ENCODE results near the gene TEX26.

TEX26 gene

DNA sequence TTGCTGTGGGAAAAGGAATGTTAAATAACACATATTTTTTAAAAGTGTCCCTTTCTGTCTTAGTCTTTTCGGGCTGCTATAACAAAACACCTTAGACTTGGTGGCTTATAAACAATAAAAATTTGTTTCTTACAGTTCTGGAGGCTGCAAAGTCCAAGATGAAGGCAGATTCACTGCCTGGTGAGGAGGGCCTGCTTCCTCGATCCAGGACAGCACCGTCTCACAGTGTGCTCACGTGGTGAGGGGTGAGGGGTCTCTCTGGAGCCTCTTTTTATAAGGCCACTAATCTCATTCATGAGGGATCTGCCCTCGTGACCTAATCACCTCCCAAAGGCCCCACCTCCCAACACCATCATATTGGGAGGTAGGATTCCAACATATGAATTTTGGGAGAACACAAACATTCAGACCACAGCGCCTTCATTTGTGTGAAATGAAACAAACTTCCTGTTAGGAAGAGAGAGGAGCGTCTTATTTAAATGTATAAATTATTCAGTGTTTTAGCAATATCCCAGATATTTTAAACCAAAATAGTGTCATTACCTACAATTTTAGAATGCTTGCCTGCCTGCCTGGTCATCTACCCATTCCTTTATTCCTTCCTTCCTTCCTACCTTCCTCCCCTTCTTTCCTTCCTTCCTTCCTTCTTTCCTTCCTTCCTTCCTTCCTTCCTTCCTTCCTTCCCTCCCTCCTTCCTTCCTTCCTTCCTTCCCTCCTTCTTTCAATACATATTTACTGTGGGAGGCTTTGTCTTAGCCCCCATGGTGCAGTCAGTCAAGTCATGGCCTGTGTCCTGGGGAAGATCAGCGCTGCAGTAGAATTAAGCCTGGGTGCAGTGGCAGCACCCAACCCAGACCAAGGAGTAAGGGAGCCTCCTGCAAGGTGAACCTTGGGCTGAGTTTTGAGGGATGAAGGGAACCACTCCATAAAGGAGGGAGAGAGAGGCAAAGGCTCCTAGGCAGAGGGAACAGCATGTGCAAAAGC, 84.2 kb downstream of the TEX26 start:
- TF ChIP-seq YY1 (IDR thresholded peaks at IDR 0.05; ENCODE audit: low read depth) (no peak), ZBTB7A (IDR thresholded peaks at IDR 0.05; ENCODE audit: low read depth) (no peak)

DNA sequence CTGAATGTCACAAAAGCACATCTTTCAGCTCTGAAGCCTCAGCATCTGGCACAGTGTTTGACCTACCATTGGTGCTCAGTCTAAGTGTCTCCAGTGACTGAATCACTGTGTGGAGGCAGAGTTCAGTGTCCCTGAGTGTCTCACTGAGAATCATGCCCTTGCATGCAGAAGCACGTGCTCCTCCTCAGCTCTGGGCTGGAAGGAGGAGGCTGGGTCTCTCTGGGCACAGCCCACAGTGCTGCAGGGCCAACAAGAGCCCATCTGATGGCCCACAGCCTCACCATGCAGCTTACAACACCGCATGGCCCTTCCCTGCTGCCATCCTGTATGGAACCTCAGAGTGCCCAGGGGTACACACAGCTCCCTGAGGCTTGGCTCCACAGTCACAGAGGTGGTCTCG, 86.1 kb downstream of the TEX26 start:
- TF ChIP-seq, protein P1, sequence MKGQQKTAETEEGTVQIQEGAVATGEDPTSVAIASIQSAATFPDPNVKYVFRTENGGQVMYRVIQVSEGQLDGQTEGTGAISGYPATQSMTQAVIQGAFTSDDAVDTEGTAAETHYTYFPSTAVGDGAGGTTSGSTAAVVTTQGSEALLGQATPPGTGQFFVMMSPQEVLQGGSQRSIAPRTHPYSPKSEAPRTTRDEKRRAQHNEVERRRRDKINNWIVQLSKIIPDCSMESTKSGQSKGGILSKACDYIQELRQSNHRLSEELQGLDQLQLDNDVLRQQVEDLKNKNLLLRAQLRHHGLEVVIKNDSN (IDR thresholded peaks at IDR 0.05): no peak
- TF ChIP-seq ZBTB7A (IDR thresholded peaks at IDR 0.05; ENCODE audit: low read depth) (no peak), CREB1 (IDR thresholded peaks at IDR 0.05; ENCODE audit: low read depth) (no peak), NFIC (IDR thresholded peaks at IDR 0.05) (no peak), CEBPB (IDR thresholded peaks at IDR 0.05) (no peak), EP300 (IDR thresholded peaks at IDR 0.05; ENCODE audit: borderline replicate concordance) (no peak), RAD21 (IDR thresholded peaks at IDR 0.05; ENCODE audit: low read depth) (no peak), YY1 (IDR thresholded peaks at IDR 0.05; ENCODE audit: low read depth) (no peak), EGR1 (IDR thresholded peaks at IDR 0.05) (no peak), TAF1 (IDR thresholded peaks at IDR 0.05; ENCODE audit: low read depth) (no peak), TCF12 (IDR thresholded peaks at IDR 0.05; ENCODE audit: low read depth) (no peak), FOXM1 (IDR thresholded peaks at IDR 0.05; ENCODE audit: borderline replicate concordance, low read depth) (no peak), TEAD4 (IDR thresholded peaks at IDR 0.05) (no peak)
- TF ChIP-seq, protein P2, sequence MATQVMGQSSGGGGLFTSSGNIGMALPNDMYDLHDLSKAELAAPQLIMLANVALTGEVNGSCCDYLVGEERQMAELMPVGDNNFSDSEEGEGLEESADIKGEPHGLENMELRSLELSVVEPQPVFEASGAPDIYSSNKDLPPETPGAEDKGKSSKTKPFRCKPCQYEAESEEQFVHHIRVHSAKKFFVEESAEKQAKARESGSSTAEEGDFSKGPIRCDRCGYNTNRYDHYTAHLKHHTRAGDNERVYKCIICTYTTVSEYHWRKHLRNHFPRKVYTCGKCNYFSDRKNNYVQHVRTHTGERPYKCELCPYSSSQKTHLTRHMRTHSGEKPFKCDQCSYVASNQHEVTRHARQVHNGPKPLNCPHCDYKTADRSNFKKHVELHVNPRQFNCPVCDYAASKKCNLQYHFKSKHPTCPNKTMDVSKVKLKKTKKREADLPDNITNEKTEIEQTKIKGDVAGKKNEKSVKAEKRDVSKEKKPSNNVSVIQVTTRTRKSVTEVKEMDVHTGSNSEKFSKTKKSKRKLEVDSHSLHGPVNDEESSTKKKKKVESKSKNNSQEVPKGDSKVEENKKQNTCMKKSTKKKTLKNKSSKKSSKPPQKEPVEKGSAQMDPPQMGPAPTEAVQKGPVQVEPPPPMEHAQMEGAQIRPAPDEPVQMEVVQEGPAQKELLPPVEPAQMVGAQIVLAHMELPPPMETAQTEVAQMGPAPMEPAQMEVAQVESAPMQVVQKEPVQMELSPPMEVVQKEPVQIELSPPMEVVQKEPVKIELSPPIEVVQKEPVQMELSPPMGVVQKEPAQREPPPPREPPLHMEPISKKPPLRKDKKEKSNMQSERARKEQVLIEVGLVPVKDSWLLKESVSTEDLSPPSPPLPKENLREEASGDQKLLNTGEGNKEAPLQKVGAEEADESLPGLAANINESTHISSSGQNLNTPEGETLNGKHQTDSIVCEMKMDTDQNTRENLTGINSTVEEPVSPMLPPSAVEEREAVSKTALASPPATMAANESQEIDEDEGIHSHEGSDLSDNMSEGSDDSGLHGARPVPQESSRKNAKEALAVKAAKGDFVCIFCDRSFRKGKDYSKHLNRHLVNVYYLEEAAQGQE (IDR thresholded peaks at IDR 0.05; ENCODE audit: low read depth): no peak
- TF ChIP-seq, protein P3, sequence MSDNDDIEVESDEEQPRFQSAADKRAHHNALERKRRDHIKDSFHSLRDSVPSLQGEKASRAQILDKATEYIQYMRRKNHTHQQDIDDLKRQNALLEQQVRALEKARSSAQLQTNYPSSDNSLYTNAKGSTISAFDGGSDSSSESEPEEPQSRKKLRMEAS (IDR thresholded peaks at IDR 0.05): no peak

DNA sequence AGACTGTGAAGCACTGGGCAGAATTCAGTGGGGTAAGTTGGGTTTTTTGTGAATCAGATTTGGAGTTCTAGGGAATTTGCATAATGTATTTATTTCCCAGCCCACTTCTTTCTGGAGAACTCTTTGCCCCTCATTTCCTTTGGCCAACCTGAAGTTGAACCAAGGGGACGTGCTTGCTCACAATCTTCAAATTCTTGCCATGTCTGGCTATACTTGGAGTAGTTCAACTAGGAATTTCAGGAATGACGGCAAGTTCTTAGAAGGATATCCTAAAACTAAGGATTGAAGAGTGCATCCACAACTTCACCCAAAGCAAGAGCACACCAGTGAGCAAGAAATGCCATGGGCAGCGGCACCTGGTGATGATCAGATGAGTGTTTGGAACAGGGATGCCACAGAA, 88.5 kb downstream of the TEX26 start:
- TF ChIP-seq ZBTB7A (IDR thresholded peaks at IDR 0.05; ENCODE audit: low read depth): no peak

DNA sequence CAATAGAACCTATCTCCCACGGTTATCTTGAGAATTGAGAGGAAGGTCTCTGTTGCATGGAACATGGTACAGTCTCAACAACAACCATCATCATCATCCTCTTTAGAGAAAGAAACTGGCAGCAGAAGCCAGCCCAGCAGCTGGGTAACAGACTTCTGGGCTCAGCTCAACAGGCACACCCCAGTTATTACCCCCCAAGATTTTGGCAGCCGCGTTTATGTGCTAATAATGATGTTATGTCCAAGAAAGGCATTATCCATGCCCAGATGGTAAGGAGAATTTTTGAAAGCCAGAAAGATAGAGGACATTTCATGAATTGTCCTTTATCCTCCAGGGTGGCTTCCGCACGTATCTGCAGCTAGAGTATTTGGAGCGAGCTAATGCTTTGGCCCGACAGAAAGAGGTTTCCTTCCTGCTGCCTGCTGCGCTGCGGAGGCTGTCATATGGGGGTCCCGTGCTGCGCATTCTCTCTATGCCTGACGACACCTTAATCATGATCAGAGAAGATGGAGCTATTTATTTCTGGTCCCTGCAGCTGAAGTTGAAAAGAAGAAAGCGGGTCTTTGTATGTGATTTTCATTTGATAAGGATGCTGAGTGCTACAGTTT, 89.9 kb downstream of the TEX26 start:
- TF ChIP-seq CEBPB (IDR thresholded peaks at IDR 0.05) (no peak), TAF1 (IDR thresholded peaks at IDR 0.05; ENCODE audit: low read depth) (no peak), CREB1 (IDR thresholded peaks at IDR 0.05; ENCODE audit: low read depth) (no peak), RAD21 (IDR thresholded peaks at IDR 0.05; ENCODE audit: low read depth) (no peak), EGR1 (IDR thresholded peaks at IDR 0.05) (no peak), EP300 (IDR thresholded peaks at IDR 0.05; ENCODE audit: borderline replicate concordance) (no peak), ZBTB7A (IDR thresholded peaks at IDR 0.05; ENCODE audit: low read depth) (no peak)
- TF ChIP-seq, protein P1 (IDR thresholded peaks at IDR 0.05): no peak

DNA sequence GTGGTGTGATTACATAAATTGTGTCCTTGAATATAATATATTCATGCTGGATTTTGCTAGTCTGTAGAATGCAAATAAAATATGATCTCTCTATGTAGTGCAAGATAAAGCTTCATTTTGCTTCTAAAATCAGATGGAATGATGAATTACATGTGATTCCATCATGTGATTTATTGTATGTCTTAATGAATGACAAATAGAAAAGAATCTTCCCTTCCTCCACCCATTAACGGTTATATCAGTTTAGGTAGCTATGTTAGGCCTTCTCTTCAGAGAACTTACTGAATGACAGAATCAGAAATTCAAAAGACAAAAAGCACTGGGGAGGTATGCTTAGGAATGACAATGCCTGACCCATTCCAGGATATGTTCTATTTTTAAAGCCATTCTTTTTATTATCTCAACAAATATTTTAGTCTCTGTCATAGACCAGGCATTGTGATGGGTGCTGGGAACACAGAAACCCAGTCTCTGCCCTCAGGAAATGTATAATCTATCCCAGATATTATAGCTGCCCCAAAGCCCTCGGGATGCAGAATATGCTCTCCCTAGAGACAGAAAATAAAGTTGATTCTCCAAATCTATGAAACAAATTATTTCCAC, 90.6 kb downstream of the TEX26 start:
- TF ChIP-seq CEBPB (IDR thresholded peaks at IDR 0.05): no peak
- no peak for TF ChIP-seq FOXM1 (IDR thresholded peaks at IDR 0.05; ENCODE audit: borderline replicate concordance, low read depth)
- no peak for TF ChIP-seq YY1 (IDR thresholded peaks at IDR 0.05; ENCODE audit: low read depth)
- no peak for TF ChIP-seq RAD21 (IDR thresholded peaks at IDR 0.05; ENCODE audit: low read depth)
- TF ChIP-seq, protein P2 (IDR thresholded peaks at IDR 0.05; ENCODE audit: low read depth): no peak
- TF ChIP-seq NFIC (IDR thresholded peaks at IDR 0.05): no peak
- no peak for TF ChIP-seq EGR1 (IDR thresholded peaks at IDR 0.05)
- TF ChIP-seq TAF1 (IDR thresholded peaks at IDR 0.05; ENCODE audit: low read depth): no peak
- TF ChIP-seq TEAD4 (IDR thresholded peaks at IDR 0.05): no peak
- TF ChIP-seq, protein P1 (IDR thresholded peaks at IDR 0.05): no peak
- no peak for TF ChIP-seq ZBTB7A (IDR thresholded peaks at IDR 0.05; ENCODE audit: low read depth)
- TF ChIP-seq, protein P3 (IDR thresholded peaks at IDR 0.05): no peak
- TF ChIP-seq CREB1 (IDR thresholded peaks at IDR 0.05; ENCODE audit: low read depth): no peak
- TF ChIP-seq EP300 (IDR thresholded peaks at IDR 0.05; ENCODE audit: borderline replicate concordance): no peak
- no peak for TF ChIP-seq TCF12 (IDR thresholded peaks at IDR 0.05; ENCODE audit: low read depth)

All from Ishikawa (cell line).